ENCODE measurements around the gene NUDT14.

DNA sequence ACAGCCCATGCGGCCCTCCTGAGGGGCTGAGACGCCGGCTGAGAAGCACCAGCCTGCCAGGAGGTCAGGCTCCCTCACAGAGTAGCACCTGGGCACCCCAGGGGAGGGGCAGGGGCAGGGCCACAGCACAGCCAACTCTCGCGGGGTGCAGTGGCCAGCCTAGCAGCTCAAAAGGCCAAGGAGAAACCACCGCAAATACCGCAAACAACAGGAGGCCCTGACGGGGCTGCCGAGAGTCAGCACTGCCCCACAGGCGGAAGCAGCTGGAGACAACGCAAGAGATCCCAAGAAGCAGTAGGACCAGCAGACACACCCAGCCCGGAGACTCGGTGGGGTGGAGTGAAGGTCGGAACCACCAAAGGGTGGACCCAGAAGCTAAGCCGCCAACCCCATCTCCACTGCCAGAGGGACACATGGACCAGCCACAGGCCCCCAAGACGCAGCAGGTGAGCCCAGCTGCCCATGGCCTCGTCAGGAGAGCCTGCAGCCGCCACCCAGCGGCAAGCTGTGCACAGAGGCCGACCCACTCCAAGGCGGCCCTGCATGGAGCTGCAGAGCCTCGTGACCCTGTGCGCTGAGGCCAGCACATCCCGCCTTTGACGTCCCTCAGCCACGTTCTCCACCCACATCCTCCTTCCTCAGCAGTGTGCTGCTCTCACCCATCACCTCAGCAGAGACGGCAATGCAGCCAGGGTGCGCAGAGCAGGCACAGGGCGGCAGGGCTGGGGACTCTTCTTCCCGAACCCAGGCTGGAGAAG is 35.6 kb upstream of the NUDT14 start:
- TF ChIP-seq, protein P1, sequence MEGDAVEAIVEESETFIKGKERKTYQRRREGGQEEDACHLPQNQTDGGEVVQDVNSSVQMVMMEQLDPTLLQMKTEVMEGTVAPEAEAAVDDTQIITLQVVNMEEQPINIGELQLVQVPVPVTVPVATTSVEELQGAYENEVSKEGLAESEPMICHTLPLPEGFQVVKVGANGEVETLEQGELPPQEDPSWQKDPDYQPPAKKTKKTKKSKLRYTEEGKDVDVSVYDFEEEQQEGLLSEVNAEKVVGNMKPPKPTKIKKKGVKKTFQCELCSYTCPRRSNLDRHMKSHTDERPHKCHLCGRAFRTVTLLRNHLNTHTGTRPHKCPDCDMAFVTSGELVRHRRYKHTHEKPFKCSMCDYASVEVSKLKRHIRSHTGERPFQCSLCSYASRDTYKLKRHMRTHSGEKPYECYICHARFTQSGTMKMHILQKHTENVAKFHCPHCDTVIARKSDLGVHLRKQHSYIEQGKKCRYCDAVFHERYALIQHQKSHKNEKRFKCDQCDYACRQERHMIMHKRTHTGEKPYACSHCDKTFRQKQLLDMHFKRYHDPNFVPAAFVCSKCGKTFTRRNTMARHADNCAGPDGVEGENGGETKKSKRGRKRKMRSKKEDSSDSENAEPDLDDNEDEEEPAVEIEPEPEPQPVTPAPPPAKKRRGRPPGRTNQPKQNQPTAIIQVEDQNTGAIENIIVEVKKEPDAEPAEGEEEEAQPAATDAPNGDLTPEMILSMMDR (conservative IDR thresholded peaks at IDR 0.05; ENCODE audit: low read length) = no peak
- TF ChIP-seq EZH2phosphoT487 (IDR thresholded peaks at IDR 0.05; ENCODE audit: borderline replicate concordance) = no peak
